Subcutaneous abdominal adipose tissue (tissue), 5 donors: ENCODE results near the gene PAGE1.
"Not testable (repeated sequence)": the region's sequence is repeated elsewhere in the genome, so short reads cannot be mapped to it uniquely, and the experiment has no call there.

Experiments used
- H3K27ac ChIP-seq: one replicate; pipeline ENCODE4 v1.7.0; 2013; ENCODE audit warnings: low read depth, mild to moderate bottlenecking, inconsistent platforms, low read length, moderate library complexity
- H3K27me3 ChIP-seq, 5 donors: one replicate each; pipeline ENCODE4 v1.7.0; 2013; ENCODE audit warnings: low read length in 5 of 5, inconsistent platforms in 1 of 5; ENCODE audit not compliant: control insufficient read depth in 5 of 5, insufficient read depth in 4 of 5
- H3K36me3 ChIP-seq, 5 donors: one replicate each; pipeline ENCODE4 v1.7.0; 2013; ENCODE audit warnings: low read length in 5 of 5; ENCODE audit not compliant: control insufficient read depth in 5 of 5, insufficient read depth in 5 of 5
- H3K4me1 ChIP-seq, 5 donors: one replicate each; pipeline ENCODE4 v1.7.0; 2013; ENCODE audit warnings: low read length in 5 of 5, mild to moderate bottlenecking in 3 of 5, moderate library complexity in 1 of 5; ENCODE audit not compliant: control insufficient read depth in 5 of 5, insufficient read depth in 5 of 5
- H3K4me3 ChIP-seq, 5 donors: one replicate each; pipeline ENCODE4 v1.7.0; 2013; ENCODE audit warnings: low read length in 5 of 5, low read depth in 1 of 5
- H3K9ac ChIP-seq, 5 donors: one replicate each; pipeline ENCODE4 v1.7.0; 2013; ENCODE audit warnings: low read length in 5 of 5, mild to moderate bottlenecking in 4 of 5, moderate library complexity in 3 of 5
- H3K9me3 ChIP-seq, 5 donors: one replicate each; pipeline ENCODE4 v1.7.0; 2013; ENCODE audit warnings: low read length in 5 of 5; ENCODE audit not compliant: control insufficient read depth in 5 of 5
- donor health status: healthy.
- donor health status: healthy.
- donor health status: healthy.
- donor health status: healthy.
- donor health status: healthy.

PAGE1 gene, protein sequence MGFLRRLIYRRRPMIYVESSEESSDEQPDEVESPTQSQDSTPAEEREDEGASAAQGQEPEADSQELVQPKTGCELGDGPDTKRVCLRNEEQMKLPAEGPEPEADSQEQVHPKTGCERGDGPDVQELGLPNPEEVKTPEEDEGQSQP

DNA sequence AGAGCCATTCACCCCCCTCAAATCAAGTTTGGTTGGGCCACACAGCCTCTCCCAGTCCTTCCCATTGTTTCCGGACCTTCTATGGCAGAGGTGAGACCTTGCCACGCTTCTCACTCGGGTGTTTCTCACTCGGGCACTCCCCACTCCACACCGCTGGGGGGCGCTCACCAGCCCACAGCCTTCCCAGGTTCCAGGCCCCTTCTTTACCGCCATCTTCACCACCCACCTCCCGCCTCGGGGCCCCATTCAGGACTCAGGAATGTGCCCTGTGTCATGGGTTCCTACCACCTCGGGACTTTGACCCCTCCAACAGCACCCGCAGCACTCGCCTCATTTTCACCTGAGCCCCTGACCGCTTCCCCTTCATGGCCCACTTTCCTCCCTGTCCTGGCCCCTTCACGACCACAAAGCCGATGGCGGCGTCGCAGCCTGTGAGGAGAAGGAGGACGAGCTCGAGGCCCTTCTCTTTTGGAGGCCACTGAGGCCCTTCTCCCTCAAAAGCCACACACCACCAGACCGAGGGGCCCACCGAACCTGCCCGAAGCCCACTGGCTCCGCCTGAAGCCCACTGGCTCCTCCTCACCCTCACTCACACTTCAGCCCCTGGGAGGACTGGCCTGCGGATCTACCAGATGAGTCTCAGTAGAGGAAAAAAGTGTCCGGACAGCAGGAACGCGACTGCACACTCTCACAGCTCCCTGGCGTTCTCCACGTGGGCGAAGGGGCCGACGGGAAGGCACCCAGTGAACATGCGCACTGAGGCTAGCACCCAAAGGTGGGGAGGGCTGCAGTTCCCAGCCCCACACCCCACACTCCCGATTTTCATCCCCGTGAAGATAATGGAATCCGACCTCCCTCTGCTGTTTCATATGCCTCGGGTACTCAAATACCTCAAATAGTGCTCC lies at the start of gene PAGE1:
PAGE1 (minus strand) TSS at position 709 of the 905 bp plus-strand sequence. CDS start 1,214 bp downstream, outside the sequence.
- Histone ChIP-seq H3K36me3 (no peaks in the 10 kb centered on the region), H3K27ac (no peak within 1 kb of the TSS), H3K9me3 (peaks cover 0 to 4% (median 0%) of the 10 kb centered on the region in 5 donors), H3K4me1 (no peaks in the 10 kb centered on the region), H3K9ac (no peak within 1 kb of the TSS), H3K4me3 (no peak within 1 kb of the TSS), H3K27me3 (peaks cover 0 to 13% (median 2%) of the 10 kb centered on the region in 5 donors)

DNA sequence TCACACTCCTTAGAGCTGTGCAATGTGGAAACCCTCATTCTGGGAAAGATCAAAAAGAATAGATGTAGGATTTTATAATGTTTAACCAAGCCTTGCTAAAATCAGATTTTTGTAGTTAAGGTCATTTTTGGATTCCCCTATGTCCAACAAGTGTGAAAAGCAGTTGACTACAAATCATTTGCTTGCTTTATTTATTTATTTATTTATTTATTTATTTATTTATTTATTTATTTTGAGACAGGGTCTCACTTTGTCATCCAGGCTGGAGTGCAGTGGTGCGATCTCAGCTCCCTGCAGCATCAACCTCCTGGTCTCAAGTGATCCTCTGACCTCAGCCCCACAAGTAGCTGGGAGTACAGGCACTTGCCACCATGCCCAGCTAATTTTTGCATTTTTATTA lies 45.7 kb upstream of the PAGE1 start:
- H3K4me3 ChIP-seq, H3K4me1 ChIP-seq, H3K9me3 ChIP-seq, H3K9ac ChIP-seq, H3K36me3 ChIP-seq, H3K27ac ChIP-seq: not testable (repeated sequence)
- peaks cover 3 to 20% (median 16%) of the 10 kb centered on the region in 5 donors for H3K27me3 ChIP-seq

DNA sequence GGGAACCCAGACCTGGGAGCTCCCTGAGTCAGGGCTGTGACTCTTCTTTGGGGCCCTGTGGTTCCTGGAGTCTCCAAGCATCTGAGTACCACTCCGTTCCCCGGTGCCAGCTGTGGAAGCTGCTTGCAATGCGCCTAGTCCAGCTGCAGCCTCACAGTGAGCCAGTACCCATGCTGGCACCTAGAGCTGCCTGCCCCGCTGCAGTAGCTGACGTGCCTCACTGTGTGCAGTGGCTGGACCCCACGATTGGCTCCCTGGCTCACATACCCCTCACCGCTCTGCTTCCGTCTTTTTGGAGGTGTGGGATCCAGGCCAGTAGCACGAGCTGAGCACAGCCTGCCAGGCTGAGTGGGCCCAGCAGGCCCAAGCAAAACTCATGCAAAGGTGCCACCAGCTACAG lies 32.1 kb upstream of the PAGE1 start:
- Histone ChIP-seq H3K9me3 (no peaks in the 10 kb centered on the region), H3K9ac (no peak overlapping the region), H3K27me3 (peaks cover 0 to 25% (median 12%) of the 10 kb centered on the region in 5 donors), H3K4me3 (no peak overlapping the region), H3K4me1 (no peaks in the 10 kb centered on the region), H3K36me3 (no peaks in the 10 kb centered on the region), H3K27ac (no peak overlapping the region)

DNA sequence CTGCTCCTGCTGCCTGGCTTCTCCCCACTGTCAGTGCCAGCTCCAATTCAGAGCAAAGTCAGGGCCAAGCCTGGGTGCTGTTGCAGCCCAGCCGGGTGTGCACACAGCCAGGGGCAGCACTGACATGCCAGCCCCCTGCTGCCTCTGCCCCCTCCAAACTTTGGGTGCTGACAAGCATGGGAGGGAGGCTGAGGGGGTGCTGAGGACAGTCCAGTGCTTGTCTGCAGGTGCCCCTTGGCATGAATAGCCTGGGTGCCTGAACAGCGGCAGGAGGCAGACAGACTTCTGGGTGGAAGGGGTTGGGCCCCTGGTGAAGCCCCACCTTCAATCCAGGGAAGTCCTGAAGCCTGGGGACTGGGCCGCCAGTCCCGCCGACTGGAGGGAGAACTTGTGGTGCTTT lies 31.2 kb upstream of the PAGE1 start:
- no peaks in the 10 kb centered on the region for H3K9me3 ChIP-seq
- H3K27me3 ChIP-seq: peaks cover 0 to 25% (median 16%) of the 10 kb centered on the region in 5 donors
- no peaks in the 10 kb centered on the region for H3K36me3 ChIP-seq
- H3K27ac ChIP-seq: no peak overlapping the region
- H3K4me1 ChIP-seq: no peaks in the 10 kb centered on the region
- H3K9ac ChIP-seq: no peak overlapping the region
- H3K4me3 ChIP-seq: no peak overlapping the region

- Histone ChIP-seq H3K27me3 (peaks cover 0 to 25% (median 12%) of the 10 kb centered on the region in 5 donors), H3K9me3 (peaks cover 0 to 4% (median 3%) of the 10 kb centered on the region in 5 donors), H3K27ac (no peak overlapping the region), H3K9ac (no peak overlapping the region), H3K4me1 (no peaks in the 10 kb centered on the region), H3K4me3 (no peak overlapping the region), H3K36me3 (no peaks in the 10 kb centered on the region)
These were observed 30.4 kb upstream of the PAGE1 start for GRCh38 chrX:49725923-49726904.

DNA sequence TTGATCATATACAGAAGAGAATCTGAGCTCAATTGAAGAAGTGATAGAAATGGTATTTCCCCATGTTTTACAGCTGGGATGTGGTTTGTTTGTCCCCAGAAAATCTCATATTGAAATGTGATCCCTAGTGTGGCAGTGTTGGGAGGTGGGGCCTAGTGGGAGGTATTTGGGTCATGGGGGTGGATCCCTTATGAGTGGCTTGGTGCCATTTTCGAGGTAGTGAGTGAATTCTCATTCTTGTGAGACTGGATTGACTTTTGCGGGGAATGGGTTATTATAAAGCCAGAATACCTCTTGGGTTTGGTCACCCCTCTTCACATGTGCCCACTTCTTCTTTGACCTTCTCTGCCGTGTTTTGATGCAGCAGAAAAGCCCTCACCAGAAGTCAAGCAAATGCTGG lies 29.6 kb upstream of the PAGE1 start:
- Histone ChIP-seq H3K36me3 (no peaks in the 10 kb centered on the region), H3K9ac (no peak overlapping the region), H3K4me1 (no peaks in the 10 kb centered on the region), H3K27me3 (peaks cover 0 to 20% (median 11%) of the 10 kb centered on the region in 5 donors), H3K27ac (no peak overlapping the region), H3K9me3 (peaks cover 0 to 5% (median 4%) of the 10 kb centered on the region in 5 donors), H3K4me3 (no peak overlapping the region)

GRCh38 chrX:49720106-49720505 lies 24.3 kb upstream of the PAGE1 start:
- H3K9ac ChIP-seq, H3K27ac ChIP-seq, H3K9me3 ChIP-seq, H3K4me1 ChIP-seq, H3K4me3 ChIP-seq, H3K36me3 ChIP-seq: not testable (repeated sequence)
- peaks cover 0 to 21% (median 9%) of the 10 kb centered on the region in 5 donors for H3K27me3 ChIP-seq

GRCh38 chrX:49712577-49712976 lies 16.8 kb upstream of the PAGE1 start:
- H3K4me3 ChIP-seq: no peak overlapping the region
- no peak overlapping the region for H3K9ac ChIP-seq
- no peak overlapping the region for H3K27ac ChIP-seq
- no peaks in the 10 kb centered on the region for H3K36me3 ChIP-seq
- no peaks in the 10 kb centered on the region for H3K9me3 ChIP-seq
- no peaks in the 10 kb centered on the region for H3K4me1 ChIP-seq
- peaks cover 0 to 10% (median 8%) of the 10 kb centered on the region in 5 donors for H3K27me3 ChIP-seq

DNA sequence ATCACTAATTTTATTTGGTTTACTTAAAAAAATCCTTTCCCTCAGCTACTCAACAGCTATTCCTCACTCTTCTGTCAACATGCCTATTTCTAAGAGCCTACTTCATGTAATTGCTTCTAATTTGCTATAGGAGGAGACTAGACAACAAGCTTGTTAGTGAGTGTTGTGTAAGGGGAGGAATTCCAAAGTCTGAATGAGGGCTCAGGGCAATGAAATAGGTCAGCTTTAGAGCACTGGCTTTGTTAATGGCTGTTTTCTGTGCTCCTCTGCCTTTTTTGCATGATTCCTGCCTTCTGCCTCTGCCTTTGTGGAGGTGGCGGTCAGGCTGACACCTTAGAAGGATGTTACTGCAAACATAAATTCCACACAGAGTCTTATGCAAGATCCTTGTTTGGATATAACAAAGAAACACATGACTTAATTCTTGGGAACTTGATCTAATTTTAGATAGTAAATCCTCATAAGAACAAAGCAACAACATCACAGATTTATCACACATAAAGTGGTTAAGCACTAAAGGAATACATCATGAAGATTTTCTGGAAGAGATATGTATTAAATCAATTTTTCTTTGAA lies 15.0 kb upstream of the PAGE1 start:
- no peaks in the 10 kb centered on the region for H3K9me3 ChIP-seq
- no peak overlapping the region for H3K9ac ChIP-seq
- no peak overlapping the region for H3K4me3 ChIP-seq
- peaks cover 4 to 16% (median 6%) of the 10 kb centered on the region in 5 donors for H3K27me3 ChIP-seq
- no peaks in the 10 kb centered on the region for H3K4me1 ChIP-seq
- H3K36me3 ChIP-seq: no peaks in the 10 kb centered on the region
- H3K27ac ChIP-seq: no peak overlapping the region
